KOPT-K1 (cell line): ENCODE results near the gene NOTUM.

Experiments
- H3K27ac ChIP-seq: fragments of 200-600 bp; sonication (generic); 2 replicates; pipeline ENCODE4 v1.5.1; 2016; ENCODE audit warnings: antibody characterized with exemption, mild to moderate bottlenecking, low read depth, low read length; ENCODE audit not compliant: poor library complexity, severe bottlenecking
- H3K36me3 ChIP-seq: fragments of 200-600 bp; sonication (generic); 2 replicates; pipeline ENCODE4 v1.5.1; 2017; ENCODE audit warnings: antibody characterized with exemption, mild to moderate bottlenecking, low read length, moderate library complexity; ENCODE audit not compliant: insufficient read depth
- H3K9me3 ChIP-seq: fragments of 200-600 bp; sonication (generic); 2 replicates; pipeline ENCODE4 v1.5.1; 2017; ENCODE audit warnings: antibody characterized with exemption, low read length, mild to moderate bottlenecking; ENCODE audit not compliant: insufficient read depth, poor library complexity, severe bottlenecking

The NOTUM gene

GRCh38 chr17:81944858-81945257, 16.1 kb downstream of the NOTUM start:
- no peaks in the 10 kb centered on the region for H3K36me3 ChIP-seq
- H3K27ac ChIP-seq: no peak overlapping the region
- no peaks in the 10 kb centered on the region for H3K9me3 ChIP-seq

GRCh38 chr17:81942167-81942553, 18.8 kb downstream of the NOTUM start:
- no peaks in the 10 kb centered on the region for H3K9me3 ChIP-seq
- no peak overlapping the region for H3K27ac ChIP-seq
- no peaks in the 10 kb centered on the region for H3K36me3 ChIP-seq

GRCh38 chr17:81941484-81942166, 19.4 kb downstream of the NOTUM start:
- no peaks in the 10 kb centered on the region for H3K9me3 ChIP-seq
- no peak overlapping the region for H3K27ac ChIP-seq
- no peaks in the 10 kb centered on the region for H3K36me3 ChIP-seq

GRCh38 chr17:81940538-81941483, 20.2 kb downstream of the NOTUM start:
- H3K36me3 ChIP-seq: no peaks in the 10 kb centered on the region
- H3K27ac ChIP-seq: no peak overlapping the region

GRCh38 chr17:81939881-81940385, 21.1 kb downstream of the NOTUM start:
- Histone ChIP-seq H3K27ac (no peak overlapping the region), H3K36me3 (no peaks in the 10 kb centered on the region), H3K9me3 (no peaks in the 10 kb centered on the region)

More at GRCh38 chr17:81940538-81941483, 20.2 kb downstream of the NOTUM start:
- no peaks in the 10 kb centered on the region for H3K9me3 ChIP-seq

- Histone ChIP-seq H3K27ac (no peak overlapping the region), H3K9me3 (no peaks in the 10 kb centered on the region), H3K36me3 (no peaks in the 10 kb centered on the region)
These were observed 21.8 kb downstream of the NOTUM start for GRCh38 chr17:81939218-81939617.

- no peaks in the 10 kb centered on the region for H3K9me3 ChIP-seq
- H3K27ac ChIP-seq: no peak overlapping the region
- H3K36me3 ChIP-seq: no peaks in the 10 kb centered on the region
These were observed 25.3 kb downstream of the NOTUM start for GRCh38 chr17:81935709-81936084.

- H3K27ac ChIP-seq: no peak overlapping the region
- no peaks in the 10 kb centered on the region for H3K36me3 ChIP-seq
- H3K9me3 ChIP-seq: no peaks in the 10 kb centered on the region
These were observed 25.9 kb downstream of the NOTUM start for GRCh38 chr17:81934850-81935708.

- Histone ChIP-seq H3K27ac (no peak overlapping the region), H3K9me3 (no peaks in the 10 kb centered on the region), H3K36me3 (no peaks in the 10 kb centered on the region)
These were observed 26.8 kb downstream of the NOTUM start for GRCh38 chr17:81934098-81934757.

- H3K27ac ChIP-seq: no peak overlapping the region
- no peaks in the 10 kb centered on the region for H3K9me3 ChIP-seq
- H3K36me3 ChIP-seq: no peaks in the 10 kb centered on the region
These were observed 27.7 kb downstream of the NOTUM start for GRCh38 chr17:81933178-81933699.

GRCh38 chr17:81932333-81932983, 28.5 kb downstream of the NOTUM start:
- H3K9me3 ChIP-seq: no peaks in the 10 kb centered on the region
- H3K27ac ChIP-seq: no peak overlapping the region
- no peaks in the 10 kb centered on the region for H3K36me3 ChIP-seq

- H3K9me3 ChIP-seq: no peaks in the 10 kb centered on the region
- no peak overlapping the region for H3K27ac ChIP-seq
- no peaks in the 10 kb centered on the region for H3K36me3 ChIP-seq
These were observed 29.2 kb downstream of the NOTUM start for GRCh38 chr17:81931557-81932332.

- H3K27ac ChIP-seq: no peak overlapping the region
- no peaks in the 10 kb centered on the region for H3K9me3 ChIP-seq
- no peaks in the 10 kb centered on the region for H3K36me3 ChIP-seq
These were observed 29.8 kb downstream of the NOTUM start for GRCh38 chr17:81931189-81931556.
